ENCODE results near the gene IGSF9B. TPM values are rescaled to one million over a fixed set of nuclear protein-coding genes. Genes with fewer than 3 reads are reported as not detected.

IGSF9B gene
- polyA plus RNA-seq, 1 experiment = 0.05 TPM

DNA sequence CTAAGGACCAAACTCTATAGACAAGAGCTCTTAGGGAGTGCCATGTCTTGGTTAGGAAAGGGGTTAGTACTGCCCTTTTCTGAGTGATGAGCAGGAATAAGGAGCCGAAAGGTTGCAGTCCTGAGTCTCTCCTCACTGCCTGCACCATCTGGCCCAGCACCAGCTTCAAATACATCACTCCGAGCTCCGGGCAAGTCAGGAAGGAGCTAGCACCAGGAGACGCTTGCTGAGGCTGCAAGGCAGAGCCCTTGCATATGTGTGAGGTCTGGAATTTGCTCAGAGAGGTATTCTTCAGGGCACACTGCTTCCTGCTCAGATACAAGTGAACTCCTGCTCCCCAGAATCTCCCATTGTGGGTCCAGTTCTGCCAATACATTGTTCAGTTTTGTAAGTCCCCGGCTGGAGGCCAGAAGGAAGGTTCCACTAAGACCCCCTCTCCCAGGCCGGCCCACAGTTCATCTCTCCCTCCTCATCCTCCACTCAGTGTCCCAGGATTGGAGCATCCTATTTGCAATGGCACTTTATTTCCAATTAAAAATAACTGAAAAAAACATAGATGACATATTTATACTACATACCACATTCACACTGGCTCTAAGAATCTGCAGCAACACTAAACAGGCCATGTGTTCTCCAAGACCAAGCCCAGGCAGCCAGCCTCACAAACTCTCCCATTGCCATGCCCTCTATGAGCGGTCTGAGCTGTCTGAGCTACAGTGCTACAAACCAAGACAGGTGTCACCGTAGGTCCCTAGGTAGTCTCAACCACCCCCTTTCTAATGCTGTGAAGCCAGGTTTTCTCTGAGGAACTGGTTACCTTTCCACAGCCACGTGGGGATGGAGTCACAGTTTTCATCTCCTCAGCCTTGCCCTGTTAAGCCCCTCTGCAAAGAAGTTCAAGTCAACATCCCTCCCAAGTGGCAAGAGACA is 56.3 kb downstream of the IGSF9B start:
- Histone ChIP-seq H3K27me3 (ENCODE audit: control insufficient read depth, insufficient read depth, low read length) (no peaks in the 10 kb centered on the region), H3K4me3 (ENCODE audit: low read depth, low read length) (no peak overlapping the region), H3K36me3 (ENCODE audit: control insufficient read depth, insufficient read depth, low read length) (no peaks in the 10 kb centered on the region)
- TF ChIP-seq, protein P1, sequence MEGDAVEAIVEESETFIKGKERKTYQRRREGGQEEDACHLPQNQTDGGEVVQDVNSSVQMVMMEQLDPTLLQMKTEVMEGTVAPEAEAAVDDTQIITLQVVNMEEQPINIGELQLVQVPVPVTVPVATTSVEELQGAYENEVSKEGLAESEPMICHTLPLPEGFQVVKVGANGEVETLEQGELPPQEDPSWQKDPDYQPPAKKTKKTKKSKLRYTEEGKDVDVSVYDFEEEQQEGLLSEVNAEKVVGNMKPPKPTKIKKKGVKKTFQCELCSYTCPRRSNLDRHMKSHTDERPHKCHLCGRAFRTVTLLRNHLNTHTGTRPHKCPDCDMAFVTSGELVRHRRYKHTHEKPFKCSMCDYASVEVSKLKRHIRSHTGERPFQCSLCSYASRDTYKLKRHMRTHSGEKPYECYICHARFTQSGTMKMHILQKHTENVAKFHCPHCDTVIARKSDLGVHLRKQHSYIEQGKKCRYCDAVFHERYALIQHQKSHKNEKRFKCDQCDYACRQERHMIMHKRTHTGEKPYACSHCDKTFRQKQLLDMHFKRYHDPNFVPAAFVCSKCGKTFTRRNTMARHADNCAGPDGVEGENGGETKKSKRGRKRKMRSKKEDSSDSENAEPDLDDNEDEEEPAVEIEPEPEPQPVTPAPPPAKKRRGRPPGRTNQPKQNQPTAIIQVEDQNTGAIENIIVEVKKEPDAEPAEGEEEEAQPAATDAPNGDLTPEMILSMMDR (IDR thresholded peaks at IDR 0.05; ENCODE audit: insufficient read depth, low read depth, low read length) = no peak
- CTCF ChIA-PET = interaction anchor here (0.9 kb wide), 1 partner anchor 16 kb away, joined by 3 read pairs; no protein-coding TSS in a partner anchor
- POLR2A ChIA-PET = no interaction called here
- no peak for DNase-seq (ENCODE audit: low read depth)

DNA sequence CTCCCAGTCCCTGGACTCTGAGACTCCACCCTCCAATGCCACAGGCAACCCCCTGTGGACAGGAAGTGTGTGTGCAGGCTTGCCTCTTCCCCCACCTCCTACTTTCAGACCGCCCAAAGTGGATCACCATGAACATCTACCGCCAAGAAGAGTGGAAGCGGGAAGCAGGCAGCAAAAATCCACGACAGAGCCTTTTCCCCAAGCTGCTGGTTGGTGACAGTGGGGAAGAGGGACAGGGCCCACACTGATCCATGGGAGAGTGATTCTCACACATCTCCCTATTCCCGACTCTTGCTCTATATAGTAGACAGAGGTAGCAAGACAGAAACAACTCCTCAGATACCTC is 58.0 kb downstream of the IGSF9B start:
- H3K27me3 ChIP-seq (ENCODE audit: control insufficient read depth, insufficient read depth, low read length) = no peaks in the 10 kb centered on the region
- POLR2A ChIA-PET = no interaction called here
- CTCF ChIA-PET = no interaction called here
- no peak overlapping the region for H3K4me3 ChIP-seq (ENCODE audit: low read depth, low read length)
- TF ChIP-seq, protein P1 (IDR thresholded peaks at IDR 0.05; ENCODE audit: insufficient read depth, low read depth, low read length) = no peak
- DNase-seq (ENCODE audit: low read depth) = no peak
- H3K36me3 ChIP-seq (ENCODE audit: control insufficient read depth, insufficient read depth, low read length) = no peaks in the 10 kb centered on the region

DNA sequence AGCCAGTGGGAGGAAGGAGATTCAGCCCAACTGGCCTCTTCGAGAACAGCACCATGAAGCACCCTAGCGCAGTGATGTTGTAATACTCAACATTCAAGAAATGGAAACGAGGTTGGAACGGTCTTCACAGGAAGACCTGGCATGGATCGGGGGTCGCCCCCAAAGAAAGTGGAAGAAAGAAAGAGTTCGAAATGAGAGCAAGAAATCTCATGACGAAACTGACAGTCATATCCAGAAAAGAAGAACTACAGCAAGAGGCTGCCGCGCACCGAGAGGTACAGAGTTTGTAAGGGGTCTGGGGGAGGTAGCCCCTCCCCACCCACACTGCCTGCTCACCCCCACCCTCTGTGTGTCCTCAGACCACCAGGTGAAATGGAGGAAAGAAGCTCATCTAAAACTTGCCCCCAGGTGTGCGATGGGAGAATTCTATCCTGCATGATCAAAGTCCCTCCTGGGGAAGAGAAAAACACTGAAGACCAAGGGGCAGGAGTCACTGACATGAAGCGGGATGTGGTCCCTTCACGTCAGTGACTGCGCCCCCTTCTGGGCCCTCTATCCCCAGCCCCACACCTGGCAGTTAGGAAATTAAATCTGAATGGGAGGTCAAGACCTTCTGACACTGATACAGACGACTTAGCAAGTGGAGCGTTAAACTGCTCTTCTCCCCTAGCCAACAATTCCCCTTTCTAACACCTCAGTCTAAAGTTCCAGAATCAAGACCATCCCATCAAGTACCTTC is 58.6 kb downstream of the IGSF9B start:
- DNase-seq (ENCODE audit: low read depth) = no peak
- POLR2A ChIA-PET = no interaction called here
- no peaks in the 10 kb centered on the region for H3K27me3 ChIP-seq (ENCODE audit: control insufficient read depth, insufficient read depth, low read length)
- H3K36me3 ChIP-seq (ENCODE audit: control insufficient read depth, insufficient read depth, low read length) = no peaks in the 10 kb centered on the region
- TF ChIP-seq, protein P1 (IDR thresholded peaks at IDR 0.05; ENCODE audit: insufficient read depth, low read depth, low read length) = no peak
- CTCF ChIA-PET = no interaction called here
- no peak overlapping the region for H3K4me3 ChIP-seq (ENCODE audit: low read depth, low read length)

DNA sequence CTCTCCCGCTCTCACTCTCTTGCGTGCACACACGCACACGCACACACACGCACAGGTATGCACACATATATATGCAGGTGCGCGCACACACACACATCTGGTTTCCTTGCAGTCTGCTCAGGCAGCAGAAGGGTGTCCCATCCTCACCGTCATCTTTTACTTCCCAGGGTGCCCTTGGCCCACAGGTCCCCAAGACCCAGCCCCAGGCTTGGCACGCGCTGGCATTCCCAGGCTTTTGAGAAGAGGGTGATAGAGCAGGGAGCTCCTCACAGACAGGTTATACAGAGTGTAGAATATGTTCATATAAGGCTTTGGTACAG is 59.5 kb downstream of the IGSF9B start:
- TF ChIP-seq, protein P1 (IDR thresholded peaks at IDR 0.05; ENCODE audit: insufficient read depth, low read depth, low read length) = no peak

DNA sequence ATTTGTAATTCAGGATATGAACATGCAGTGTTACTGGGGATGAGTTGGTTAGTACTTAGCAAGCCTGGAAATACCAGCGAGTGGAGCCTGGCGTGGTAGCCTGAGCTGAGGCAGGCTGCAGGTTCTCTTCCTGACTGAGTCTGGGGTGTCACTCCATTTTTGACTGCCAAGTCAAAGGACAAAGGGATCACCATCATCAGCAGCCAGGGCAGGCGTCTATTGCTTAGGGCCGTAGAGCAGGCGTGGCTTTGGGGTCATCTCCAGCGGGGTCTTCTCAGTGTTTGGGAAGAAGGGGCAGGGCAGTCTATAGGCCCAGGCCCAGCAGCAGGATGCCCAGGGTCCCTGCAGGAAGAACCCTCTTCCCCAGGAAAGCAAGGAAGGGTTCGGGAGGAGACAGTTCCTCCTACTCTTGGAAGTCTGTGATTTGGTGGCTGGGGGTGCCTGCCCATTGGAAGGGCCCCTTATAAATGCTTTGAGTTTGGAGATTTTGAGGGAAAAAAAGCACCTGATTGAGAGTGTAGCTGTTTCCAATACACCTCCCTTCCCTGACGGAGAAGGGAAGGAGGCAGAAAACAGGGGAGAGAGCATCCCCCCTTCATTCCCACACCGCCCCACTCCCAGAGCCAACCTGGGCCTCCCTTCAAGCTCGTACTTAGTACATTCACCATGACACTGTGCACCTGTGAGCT is 60.0 kb downstream of the IGSF9B start:
- no peaks in the 10 kb centered on the region for H3K27me3 ChIP-seq (ENCODE audit: control insufficient read depth, insufficient read depth, low read length)
- TF ChIP-seq, protein P1 (IDR thresholded peaks at IDR 0.05; ENCODE audit: insufficient read depth, low read depth, low read length) = no peak
- ChIA-PET CTCF (no interaction called here), POLR2A (no interaction called here)
- H3K4me3 ChIP-seq (ENCODE audit: low read depth, low read length) = no peak overlapping the region
- H3K36me3 ChIP-seq (ENCODE audit: control insufficient read depth, insufficient read depth, low read length) = no peaks in the 10 kb centered on the region
- no peak for DNase-seq (ENCODE audit: low read depth)

More for the DNA sequence above, 59.5 kb downstream of the IGSF9B start:
- Histone ChIP-seq H3K27me3 (ENCODE audit: control insufficient read depth, insufficient read depth, low read length) (no peaks in the 10 kb centered on the region), H3K36me3 (ENCODE audit: control insufficient read depth, insufficient read depth, low read length) (no peaks in the 10 kb centered on the region), H3K4me3 (ENCODE audit: low read depth, low read length) (no peak overlapping the region)
- POLR2A ChIA-PET = no interaction called here
- CTCF ChIA-PET = no interaction called here
- no peak for DNase-seq (ENCODE audit: low read depth)

Data from BJ (cell line).